HG02973 (cell line): Measurements from ENCODE around the gene PRKAG2.

Experiments used
- ATAC-seq: cut with Tn5 transposase; IDR thresholded peaks from one replicate; pipeline ENCODE4 v1.9.1; 2021; ENCODE audit warnings: moderate library complexity; ENCODE audit not compliant: unreplicated experiment

PRKAG2 gene

DNA sequence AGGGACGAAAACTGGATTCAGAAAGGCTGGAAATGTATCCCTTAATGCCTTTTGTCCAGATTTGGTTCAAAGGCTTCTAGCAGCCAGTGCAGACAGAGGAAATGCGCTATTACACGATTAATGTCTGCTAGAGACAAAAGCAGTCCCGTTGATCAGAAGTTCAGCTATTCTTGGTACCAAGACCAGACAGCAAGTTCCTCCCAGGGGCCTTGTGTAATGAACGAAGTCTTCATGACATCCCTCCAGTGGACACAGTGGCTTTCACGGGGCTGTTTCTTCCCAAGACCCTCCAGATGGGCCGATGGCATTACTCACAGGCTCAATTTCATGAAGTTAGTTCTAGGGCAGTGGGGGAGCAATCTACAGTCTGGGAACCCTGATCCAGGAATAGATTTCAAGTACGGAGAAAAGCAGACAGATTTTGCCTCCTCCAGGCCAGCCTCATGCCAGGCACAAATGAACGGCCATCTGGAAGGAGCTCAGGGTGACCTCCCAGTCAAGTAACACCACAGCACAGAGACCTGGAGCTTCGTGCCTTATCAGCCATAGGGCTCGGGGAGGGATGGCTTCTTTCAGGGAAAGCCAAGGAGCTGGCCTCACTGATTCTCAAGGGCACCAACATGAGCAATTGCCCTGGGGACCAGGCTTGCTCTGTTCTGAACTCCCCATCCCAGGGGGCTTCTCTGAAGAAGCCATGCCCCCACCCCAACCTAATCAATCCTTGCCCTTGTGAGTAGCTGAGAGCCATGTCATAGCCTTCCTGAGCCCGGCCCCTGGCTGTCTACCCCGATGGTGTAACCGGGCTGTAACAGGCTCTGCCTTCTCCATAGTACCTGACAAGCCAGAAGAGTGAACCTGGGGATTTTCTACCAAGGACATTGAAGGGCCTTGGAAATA, 101.1 kb downstream of the PRKAG2 start:
- ATAC-seq: no peak

DNA sequence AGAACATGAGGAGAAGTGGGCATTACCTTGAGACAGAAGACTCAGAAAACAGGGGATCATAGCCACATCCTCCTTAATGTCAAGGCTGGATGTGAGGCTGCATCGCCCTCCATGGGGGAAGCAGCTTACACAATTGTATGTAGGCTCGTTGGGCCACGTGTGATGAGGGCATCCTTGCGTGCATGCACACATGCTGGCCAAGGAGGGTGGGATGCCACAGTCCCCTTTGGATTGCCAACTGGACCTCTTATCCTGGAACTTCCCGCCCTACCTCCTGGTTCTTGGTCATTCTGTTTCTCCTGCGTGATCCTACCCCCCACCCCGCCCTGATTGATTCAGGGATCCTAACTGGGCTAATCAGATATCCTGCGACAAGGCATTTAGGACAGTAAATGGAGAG, 102.0 kb downstream of the PRKAG2 start:
- no peak for ATAC-seq

- no peak for ATAC-seq
These were observed 103.1 kb downstream of the PRKAG2 start for GRCh38 chr7:151773797-151774196.

GRCh38 chr7:151770232-151770631, 106.7 kb downstream of the PRKAG2 start:
- no peak for ATAC-seq

- ATAC-seq: no peak
These were observed 107.6 kb downstream of the PRKAG2 start for GRCh38 chr7:151769188-151769821.

GRCh38 chr7:151768805-151769187, 108.1 kb downstream of the PRKAG2 start:
- ATAC-seq: no peak

DNA sequence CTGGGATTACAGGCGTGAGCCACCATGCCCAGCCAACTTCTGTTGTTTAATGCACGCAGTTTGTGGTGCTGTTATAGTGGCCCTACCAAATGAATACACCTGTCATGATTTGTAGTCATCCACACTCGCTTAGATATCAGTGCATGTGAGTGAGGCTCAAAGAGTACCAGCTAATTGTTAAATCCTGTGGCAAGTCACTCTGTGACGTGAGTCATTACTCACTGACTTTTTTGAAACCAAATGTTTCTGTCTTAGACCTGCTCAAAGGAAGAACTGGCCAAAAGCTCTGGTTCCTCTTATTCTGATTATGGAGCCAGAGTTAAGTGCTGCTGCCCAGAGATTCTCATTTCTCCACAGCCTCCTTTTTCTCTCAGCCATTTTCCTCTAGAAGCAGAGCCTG, 109.4 kb downstream of the PRKAG2 start:
- no peak for ATAC-seq

- ATAC-seq: no peak
These were observed 112.6 kb downstream of the PRKAG2 start for GRCh38 chr7:151764056-151764920.

DNA sequence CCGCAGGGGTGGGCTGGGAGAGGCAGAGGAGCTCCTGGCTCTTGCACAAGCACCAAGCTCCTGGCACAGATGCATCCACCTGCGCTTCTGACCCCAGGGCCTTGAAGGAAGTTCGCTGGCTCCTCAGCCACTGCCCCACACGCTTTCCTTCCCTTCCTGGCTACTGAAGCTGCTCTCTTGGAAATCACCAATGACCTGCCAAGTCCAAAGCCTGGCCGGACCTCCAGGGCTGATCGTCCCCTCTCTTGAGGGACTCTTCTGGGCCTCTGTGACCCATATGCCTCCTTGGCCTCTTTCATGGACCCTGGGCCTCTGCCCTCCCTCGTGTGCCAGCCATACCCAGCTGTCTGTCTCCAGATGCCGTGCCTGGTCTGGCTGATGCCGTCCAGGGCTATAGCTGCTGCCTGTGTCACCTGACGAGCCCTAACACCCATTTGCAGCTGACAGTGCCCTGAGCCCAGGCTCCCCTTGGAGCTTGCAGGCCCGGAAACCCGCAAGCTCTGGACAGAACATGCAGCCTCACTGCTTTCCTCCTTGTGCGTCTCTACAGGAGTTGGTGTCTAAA, 113.4 kb downstream of the PRKAG2 start:
- no peak for ATAC-seq

DNA sequence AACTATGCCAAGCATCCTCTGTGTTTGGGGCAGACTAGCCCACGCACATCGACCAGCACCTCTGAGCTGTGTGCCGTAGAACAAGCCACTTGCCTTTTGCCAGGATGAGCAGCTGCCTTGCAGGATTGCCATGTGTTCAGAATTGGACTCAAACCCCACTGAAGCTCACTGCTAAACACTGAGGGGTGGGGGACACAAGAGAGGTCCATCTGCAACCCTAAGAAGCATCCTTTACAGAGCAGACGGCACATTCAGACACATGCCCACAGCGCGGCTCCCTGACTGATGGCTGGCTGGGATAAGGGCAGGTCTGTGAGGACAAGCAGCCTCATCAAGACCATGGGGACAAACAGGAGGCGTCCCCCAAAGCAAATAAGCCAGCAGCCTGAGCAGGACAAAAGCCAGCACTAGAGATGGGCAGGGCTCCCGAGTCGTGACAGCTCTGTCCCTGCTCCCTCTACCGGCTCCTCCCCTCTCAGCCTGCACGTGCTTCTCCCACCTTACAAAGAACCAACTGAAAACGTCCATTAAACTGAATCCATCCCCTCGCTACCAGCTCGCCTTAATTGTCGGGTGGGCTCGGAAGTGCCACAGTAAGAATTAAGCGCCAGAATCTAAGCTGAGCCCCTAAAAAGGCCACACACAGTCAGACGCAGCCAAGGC, 114.2 kb downstream of the PRKAG2 start:
- no peak for ATAC-seq

DNA sequence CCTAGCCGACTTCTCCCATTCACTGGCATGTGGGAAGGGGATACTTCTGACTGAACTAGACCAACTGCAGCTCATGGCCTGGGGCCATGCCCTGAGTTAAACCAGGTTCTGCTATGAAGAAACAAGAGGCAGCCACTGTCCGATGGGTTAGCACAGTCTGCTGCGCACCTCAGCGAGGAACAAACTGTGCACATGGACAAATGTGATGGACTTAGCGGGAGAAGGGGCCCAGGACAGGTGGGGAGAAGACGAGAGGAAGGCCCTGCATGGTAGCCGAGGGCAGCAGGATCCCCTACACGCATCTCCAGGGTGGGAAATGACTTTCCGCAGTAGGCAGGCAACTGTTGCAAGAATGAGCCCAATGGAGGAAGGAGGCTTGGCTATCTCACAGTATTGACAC, 115.0 kb downstream of the PRKAG2 start:
- no peak for ATAC-seq

GRCh38 chr7:151761231-151761630, 115.7 kb downstream of the PRKAG2 start:
- ATAC-seq: no peak

DNA sequence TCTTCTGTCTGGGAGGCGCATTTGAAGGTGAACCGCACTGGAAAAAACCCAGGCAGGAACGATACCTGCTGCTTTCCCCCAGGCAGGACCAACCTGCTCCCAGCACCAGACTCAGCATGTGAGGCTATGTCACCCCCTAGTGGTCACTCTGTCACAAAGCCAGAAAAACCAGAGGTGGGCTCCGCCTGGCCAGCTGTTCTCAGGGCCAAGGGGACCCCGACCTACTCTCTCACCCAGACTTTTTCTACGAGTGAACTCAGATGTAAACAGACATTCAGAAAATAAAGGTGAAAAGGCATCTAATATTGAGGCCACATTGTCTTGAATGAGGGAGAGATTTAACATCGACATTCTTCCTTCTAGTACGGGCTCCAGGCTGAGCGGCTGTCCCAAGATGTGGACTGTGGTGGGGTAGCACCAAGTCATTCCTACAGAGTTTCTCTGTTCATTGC, 117.3 kb downstream of the PRKAG2 start:
- ATAC-seq: peak; percentile 77

DNA sequence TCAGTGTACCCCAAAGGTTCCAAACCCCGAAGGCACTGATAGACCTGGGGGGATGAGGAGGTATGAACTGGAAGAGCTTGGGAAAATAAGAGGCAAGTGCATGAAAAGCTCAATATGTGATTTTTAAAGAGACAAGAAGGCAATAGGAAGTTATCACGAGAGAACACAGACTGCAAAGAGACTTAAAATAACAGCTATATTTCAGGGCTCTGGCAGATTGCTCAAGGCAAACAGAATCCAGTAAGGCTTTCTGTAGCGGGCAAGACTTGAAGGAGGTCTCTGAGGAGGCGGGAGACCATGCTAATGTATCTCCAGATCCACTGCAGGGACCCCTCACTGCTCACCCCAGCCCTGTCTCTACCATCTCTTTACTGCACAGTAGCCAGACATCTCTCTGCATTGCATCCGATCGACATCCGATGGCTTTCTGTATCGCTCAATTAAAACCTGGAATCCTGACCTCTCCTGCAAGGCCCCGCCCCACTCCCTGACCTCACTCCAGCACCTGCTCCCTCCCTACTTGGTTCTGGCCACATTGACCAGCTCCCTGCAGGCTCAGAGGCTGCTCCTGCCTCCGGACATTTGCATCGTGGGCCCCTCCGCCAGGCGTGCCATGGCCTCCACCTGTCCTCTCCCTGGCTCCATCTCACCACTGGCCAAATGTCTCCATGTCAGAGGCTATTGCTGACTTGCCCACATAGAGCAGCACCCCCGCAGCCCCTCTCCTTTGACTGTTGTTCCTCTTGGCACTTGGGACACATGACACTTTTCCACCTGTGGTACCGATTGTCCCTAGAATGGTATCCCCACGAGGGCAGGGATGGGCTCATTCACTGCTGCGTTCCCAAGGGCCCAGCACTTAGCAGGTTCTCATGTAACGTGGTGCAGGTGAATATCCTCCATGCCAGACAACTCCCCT, 118.0 kb downstream of the PRKAG2 start:
- ATAC-seq: no peak

GRCh38 chr7:151757274-151757673, 119.6 kb downstream of the PRKAG2 start:
- no peak for ATAC-seq

DNA sequence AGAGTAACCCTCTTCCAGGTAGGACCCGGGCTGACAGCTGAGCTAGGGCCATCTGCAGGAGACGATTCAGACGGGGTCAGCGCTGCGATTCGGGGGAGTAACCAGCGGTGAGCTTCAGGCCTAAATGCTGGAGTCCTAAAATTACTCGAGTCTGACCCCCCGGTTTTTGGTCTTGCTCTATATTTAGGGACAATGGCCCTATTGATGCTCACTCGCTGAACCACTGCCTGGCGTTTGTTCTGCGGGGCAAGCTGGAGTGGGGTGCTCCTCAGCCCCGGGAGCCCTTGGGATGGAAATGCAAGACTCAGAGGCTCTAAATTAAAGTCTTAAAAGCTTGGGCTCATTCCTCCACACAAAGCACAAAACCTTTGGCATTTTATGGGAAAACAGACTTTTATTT, 120.0 kb downstream of the PRKAG2 start:
- ATAC-seq: no peak

- no peak for ATAC-seq
These were observed 120.7 kb downstream of the PRKAG2 start for GRCh38 chr7:151756076-151756731.

DNA sequence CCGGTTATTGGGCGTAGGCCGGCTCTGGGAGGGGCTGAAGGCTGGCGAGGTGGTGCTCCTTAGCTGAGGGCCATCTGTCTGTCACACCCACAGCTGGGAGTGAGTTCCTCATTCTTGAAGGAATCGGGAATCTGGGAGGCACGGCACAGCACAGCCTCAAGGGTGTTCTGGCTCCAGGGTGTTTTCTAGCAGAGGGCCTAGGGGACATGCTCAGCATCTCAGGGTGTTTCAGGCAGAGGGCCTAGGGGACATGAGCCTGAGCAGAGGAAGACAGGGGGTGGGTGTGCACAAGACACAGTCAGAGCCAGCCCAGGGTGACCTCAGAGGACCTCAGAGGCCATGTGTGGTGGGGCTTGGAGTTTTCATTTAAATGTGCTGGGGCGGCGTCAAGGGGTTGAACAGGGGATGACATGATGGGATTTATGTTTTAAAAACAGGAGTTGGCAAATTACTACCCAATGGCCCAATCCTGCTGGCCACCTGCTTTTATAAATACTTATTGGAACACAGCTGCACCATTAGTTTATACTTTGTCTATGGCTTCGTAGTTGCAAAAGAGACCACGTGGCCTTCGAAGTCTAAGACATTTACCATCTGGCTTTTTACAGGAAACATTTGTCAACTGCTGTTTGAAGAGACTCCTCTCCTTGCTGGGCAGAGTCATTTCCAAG, 121.6 kb downstream of the PRKAG2 start:
- no peak for ATAC-seq
